ENCODE results near the gene VTA1.
A peak's percentile ranks its signal among the peaks of the same experiment; 100 is the strongest.
"Not testable (repeated sequence)": the region's sequence is repeated elsewhere in the genome, so short reads cannot be mapped to it uniquely, and the experiment has no call there.

The VTA1 gene

DNA sequence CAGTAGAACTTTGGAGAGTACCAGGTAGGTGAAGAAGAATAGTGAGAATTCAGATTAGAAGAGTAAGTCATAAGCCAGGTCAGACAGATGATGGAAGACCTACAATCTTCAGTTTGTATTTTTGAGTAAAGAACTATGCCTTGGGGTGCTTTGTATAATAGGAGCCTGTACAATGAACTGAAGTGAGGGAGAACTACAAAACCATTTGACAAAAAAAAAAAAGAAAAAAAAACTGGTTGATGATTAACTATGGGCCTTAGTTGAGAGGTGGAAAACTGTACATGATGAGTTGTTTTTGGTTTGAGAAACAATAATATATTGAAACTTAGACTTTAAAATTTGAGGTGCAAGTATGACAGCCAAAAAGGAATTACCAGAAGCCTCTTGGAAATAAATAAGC lies 25.7 kb downstream of the VTA1 start:
- DNase-seq = no peak

DNA sequence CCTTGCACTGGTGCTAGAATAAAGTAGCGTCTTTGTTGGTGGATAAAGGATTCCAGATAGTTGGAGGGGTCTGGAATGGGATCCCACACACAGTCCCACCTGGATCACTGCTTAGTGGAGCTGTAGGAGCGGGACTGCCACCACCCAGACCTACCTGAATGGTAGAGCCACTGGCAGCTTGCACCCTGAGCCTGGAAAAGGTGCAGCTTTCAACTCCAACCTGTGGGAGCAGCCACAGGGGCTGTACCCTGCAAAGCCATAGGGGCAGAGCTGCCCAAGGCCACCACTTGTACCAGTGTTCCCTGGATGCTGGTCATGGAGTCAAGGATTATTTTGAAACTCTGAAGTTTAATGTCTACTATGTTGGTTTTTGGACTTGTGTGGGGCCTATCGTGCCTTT lies 26.9 kb downstream of the VTA1 start:
- DNase-seq = no peak

DNA sequence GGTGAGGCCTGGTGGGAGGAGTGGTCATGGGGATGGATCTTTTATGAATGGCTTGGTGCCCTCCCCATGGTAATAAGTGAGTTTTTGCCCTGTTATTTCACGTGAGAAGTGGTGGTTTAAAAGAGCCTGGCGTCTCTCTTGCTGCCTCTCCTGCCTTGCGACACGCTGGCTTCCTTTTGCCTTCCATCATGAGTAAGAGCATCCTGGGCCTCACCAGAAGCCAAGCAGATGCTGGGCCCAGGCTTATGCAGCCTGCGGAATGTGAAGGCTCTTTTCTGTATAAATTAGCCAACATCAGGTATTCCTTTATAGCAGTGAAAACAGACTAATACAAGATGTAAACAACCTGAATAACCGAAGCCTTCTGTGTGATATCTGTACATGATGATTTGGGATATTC lies 27.6 kb downstream of the VTA1 start:
- DNase-seq = no peak

DNA sequence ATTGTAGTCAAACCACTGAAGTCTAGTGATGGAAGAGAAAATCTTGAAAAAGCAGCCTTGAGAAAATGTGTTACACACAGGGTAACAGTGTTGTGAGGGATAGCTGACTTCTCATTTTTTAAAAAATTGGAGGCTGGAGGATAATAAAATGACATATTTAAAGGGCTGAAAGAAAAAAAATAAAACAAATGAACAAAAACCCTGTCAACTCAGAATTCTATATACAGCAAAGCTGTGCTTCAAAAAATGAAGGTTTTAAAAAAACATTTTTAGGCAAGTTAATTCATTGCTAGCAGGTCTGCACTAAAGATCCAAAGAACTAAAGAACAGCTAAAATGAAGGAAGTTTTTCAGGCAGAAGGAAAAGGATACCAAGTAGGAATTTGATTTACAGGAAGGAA lies 31.1 kb downstream of the VTA1 start:
- no peak for DNase-seq

DNA sequence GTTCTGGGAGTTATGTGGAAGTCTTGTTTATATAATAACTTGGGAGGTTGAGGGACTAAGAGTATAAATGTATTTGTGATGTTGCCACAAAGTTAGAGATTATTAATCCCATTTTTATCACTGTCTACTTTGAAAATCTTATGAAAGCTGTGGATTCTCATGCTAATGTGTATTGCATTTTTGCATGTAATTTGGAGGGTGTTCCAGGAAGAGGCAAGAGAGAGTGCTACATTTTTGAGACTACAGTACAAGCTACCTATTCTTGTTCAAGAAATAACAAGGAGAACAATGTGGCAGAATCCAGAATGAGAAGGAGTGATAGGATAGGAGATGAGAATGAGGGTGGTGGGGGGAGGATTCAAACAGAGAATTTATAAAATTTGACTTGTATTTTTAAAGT lies 34.9 kb downstream of the VTA1 start:
- no peak for DNase-seq

DNA sequence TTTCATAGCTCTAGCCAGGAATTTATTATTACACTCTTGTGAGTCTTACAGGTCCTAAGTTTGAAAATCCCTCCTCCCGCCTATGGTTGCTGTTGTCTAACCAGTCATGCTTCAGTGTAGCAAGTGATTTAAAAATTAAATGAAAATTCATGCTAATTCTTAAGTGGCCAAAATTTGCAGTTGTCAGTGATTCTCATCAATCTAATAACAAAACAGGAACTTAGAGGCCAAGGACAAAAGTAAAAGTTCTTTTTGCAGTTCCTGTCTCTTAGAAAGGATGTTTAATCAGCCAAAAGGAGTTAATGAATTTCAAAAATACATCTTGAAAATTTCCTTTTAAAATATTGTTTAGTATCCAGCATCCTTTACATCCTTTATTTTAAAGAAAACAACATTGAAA lies 36.3 kb downstream of the VTA1 start:
- no peak for DNase-seq

DNA sequence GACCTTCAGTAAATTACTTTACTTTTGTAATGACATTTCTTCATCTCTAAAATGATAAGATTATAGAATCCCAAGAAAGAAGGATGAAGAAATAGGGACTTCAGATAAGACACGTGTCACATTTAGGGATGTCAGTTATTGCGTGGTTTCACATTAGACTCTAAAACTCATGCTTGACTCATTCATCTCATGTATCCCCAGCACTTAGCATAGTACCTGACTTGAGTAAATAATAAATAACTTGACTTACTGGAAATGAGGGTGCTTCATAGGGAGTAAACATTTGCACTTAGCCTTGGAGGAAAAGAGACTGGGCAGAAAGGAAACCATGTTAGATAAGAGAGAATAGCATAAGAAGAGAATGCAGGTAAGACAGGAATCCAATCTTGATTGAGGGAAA lies 37.2 kb downstream of the VTA1 start:
- DNase-seq = no peak

DNA sequence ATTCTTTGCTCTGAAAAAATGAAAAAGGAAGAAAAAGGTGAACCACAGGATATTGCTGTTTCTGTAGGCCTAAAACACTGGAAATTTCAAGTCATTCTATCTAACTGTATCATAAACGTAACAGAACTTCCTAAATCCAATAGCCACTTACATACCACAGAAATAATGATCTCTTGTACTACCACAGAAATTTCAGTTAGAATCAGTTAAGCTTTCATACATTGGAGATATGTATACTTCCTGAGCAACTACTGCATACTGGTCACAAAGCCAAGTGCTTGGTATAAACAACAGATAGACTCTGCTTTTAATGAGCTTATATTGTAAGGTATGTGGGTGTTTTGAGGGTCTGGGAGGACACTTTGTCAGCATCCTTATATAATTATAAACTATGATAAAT lies 38.6 kb downstream of the VTA1 start:
- DNase-seq = no peak

DNA sequence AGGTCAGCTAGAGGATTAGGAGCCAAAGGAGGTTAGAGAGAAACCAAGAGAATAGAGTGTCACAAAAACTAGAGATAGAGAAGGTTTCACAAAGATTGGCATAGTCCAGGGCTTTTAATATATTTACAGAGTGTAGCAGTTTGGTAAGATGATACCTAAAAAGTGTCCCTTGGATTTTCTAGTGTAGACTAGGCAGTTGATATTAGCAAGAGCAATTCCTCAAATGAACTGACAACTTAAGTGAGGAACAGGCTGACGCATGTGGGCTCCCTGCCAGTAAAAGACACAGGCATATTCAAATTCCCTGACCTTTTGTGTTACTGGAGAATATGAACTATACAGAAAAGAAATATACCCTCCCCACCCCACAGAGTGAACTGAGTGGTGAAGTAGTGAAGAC lies 40.1 kb downstream of the VTA1 start:
- DNase-seq = no peak

DNA sequence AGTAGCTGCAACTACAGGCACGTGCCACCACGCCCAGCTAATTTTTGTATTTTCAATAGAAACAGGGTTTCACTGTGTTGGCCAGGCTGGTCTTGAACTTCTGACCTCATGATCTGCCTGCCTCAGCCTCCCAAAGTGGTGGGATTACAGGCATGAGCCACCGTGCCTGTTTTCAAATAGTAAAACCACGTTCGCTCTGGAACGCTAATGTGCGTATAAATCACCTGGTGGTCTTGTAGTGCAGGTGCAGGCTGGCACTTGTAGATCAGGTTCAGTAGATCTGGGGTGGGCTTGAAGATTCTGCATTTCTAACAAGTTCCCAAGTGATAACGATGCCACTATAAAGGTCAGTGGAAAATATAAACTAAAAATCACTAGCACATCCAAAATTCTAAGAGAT lies 41.3 kb downstream of the VTA1 start:
- DNase-seq = not testable (repeated sequence)

DNA sequence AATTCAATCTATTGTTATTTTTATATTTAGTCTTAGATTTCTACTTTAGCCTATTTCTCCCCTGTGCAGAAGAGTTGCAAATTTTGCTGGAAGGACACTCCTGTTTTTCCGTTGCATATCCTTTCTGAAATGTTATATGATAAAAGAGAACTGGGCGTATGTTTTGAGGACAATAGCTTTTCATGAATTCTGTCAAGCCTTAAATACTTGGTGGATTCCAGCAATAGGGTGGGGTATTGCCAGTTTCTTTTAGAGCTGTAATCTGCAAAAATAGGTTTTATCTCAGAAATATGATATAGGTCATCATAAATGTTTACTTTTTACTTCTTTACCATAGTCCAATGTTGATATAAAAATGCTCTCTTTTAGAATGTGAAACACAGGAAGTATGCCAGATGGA lies 42.0 kb downstream of the VTA1 start:
- DNase-seq = no peak

DNA sequence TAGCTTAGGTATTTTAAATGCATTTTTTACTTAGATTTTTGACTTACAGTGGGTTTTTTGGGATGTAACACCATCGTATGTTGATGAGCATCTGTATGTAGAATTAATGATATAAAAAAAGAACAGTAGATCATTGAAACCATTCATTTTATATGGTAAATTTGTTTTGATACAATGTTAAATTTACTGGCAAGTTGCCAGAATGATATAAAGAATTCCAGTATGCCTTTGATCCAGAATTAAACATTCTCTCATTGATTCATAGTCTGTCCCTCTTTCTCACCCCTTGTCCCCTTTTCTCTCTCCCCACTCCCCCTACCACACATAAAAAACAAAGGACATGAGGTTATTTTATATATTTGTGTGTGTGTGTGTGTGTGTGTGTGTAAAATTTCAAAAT lies 45.3 kb downstream of the VTA1 start:
- DNase-seq = no peak

DNA sequence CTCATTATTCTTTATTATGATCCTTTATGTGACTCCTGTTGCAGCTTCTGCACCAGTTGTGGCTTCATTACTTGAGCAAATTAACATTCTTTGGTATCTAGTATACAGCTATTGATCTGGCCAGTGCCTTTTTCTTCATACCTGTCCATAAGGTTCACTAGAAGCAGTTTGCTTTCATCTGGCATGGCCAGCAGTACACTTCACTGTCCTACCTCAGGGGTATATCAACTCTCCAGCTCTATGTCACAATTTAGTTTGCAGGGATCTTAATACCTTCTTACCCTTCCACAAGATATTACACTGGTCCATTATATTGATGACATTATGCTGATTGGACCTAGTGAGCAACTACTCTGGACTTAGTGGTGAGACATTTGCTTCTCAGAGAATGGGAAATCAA lies 46.6 kb downstream of the VTA1 start:
- DNase-seq = no peak

DNA sequence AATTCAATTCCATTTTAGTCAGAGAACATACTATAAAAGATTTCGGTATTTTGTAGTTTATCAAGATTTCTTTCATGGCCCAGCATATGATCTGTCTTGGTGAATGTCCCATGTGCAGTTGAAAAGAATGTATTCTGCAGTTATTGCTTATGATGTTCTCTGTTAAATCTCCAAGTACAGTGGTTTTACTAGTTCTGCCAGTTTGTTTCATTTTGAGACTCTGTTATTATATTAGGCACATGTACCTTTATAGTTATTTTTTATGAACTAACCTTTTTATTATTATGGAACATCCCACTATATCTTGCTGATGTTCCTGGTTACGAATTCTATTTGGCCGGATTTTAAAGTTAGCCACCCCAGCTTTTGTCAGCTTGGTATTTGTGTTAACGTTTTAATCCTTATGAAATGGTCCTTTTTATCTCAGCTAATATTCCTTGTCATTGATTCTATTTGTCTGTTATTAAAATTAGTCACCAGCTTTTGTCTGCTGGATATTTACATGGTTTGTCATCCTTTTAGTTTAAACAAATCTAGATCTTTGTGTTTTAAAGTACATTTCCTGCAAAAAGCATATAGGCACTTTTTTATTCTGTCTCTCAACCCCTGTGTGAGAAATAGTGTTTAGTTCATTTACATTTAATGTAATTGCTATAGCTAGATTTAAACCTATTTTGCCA lies 48.9 kb downstream of the VTA1 start:
- no peak for DNase-seq

DNA sequence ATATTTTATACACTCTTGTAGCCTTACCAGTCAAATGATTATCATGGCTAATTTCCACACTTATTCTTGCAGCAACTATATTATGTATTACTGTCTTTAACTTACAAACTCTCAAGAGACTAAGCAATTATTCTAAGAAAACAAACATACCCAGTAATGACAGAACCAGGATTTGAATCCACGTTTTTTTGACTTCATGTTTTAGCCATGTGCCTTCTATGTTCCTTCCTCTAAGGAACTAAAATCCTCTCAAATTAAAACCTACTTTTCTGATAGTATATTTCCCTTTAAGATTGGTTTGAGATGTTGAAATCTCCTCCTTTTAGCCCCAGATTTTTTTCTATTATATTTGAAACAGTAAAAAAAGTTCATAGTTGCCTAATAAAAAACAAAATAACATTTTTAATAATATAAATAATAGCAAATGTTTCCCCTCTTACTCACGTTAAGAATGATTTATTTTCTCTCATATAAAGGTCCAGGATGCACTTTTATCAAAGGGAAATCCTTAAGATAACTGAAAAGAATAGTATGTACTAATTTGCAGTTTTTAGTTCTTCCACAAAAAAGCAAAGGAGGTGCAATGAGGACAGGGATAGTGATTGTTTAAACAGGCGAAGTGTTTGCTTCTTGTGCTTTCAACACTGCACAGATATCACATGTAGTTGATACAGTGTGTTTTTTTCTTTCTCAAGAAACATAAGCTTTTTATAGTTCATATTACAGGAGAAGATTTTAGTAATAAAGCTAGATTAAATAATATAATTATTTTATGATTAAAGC lies 54.0 kb downstream of the VTA1 start:
- no peak for DNase-seq

DNA sequence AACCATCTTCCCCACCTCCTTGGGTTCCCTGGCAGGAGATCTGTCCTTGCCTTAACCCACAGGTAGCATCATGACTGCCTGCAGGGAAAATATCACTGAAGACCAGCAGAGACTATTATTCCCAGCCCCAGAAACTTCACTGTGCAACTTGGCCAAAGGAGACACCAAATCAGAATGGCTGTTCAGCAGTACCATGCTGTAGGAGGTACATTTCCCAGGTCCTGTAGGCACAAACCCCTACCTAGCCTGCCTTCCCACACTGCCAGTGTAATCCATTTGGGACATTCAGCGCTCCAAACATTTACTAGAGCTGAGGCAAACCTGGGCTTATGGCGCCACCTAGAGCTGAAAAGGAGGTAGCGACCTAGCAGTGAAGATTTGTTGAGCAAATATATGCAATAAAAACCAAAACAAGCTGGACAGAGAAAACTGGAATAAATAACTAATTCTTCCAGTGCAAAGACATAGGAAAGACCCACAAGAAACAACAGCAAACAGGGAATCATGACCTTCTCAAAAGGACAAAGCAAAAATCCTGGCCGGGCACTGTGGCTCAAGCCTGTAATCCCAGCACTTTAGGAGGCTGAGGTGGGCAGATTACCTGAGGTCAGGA lies 60.3 kb downstream of the VTA1 start:
- peak; percentile 40 to 53 for DNase-seq

DNA sequence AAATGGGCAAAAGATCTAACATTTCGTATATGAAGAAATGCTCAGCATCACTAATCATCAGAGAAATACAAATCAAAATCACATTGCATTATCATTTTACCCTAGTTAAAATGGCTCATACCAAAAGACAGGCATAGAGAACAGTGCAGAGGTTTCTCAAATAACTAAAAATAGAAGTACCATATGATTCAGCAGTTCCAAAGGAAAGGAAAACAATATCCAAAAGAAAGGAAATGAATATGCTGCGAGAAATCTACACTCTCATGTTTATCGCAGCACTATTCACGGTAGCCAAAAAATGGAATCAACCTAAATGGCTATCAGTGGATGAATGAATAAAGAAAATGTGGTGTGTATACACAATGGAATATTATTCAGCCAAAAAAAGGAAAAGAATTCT lies 63.5 kb downstream of the VTA1 start:
- no peak for DNase-seq

DNA sequence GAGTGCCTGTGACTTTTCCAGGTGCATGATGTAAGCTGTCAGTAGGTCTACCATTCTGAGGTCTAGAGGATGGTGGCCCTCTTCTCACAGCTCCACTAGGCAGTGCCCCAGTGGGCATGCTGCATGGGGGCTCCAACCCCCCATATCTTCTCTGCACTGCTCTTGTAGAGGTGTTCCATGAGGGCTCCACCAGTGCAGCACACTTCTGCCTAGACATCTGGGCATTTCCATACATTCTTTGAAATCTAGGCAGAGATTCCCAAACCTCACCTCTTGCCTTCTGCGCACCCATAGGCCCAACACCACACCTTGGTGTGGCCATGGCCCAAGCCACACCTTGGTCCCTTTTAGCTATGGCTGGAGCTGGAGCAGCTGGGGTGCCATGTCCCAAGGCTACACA lies 66.3 kb downstream of the VTA1 start:
- no peak for DNase-seq

DNA sequence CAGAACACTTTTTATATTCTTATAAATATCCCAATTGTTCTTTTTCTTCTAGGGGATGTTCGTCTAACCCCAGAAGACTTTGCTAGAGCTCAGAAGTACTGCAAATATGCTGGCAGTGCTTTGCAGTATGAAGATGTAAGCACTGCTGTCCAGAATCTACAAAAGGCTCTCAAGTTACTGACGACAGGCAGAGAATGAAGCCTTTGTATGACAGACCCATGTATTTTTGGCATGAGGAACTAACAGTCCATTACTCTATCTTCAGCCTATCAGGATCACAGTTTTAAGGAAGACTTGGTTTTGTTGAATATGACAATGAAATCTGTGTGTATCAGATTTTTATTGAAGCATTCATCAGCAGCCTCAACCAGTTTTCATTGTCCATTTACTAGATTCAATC lies 71.4 kb downstream of the VTA1 start:
- DNase-seq = no peak

DNA sequence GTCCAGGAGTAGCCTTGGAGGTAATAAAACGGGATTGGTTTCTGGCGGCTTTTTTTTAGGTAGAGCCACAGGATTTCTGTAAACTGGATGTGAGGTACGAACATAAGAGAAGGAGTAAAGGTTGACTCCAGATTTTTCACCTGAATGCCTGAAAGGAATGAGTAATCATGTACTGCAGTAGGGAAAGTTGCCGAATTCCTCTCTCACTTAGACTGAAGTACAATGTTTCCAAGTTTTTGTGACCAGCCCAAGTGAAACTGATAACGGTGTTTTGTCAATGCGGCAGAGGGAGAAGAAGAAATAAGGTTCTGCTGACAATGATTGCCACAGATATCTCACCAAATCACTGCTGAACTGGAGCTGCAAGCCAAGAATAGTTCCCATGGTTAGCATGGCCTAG lies 75.0 kb downstream of the VTA1 start:
- no peak for DNase-seq

DNA sequence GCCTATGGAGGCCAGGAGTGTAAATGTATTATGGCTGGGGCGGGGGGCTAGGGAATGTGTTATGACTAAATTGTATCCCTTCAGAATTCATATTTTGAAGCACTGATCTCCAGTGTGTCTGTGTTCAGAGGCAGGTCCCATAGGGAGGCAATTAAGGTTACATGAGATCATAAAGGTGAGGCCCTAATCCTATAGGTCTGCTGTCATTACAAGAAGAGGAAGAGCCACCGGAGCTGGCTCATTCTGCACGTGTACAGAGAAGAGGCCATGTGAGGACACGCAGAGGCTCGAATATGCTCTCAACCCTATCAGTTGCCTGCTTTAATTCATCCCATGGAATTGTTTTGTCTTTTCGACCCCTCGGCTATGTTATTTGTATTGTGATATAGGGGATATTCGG lies 76.9 kb downstream of the VTA1 start:
- DNase-seq = no peak

DNA sequence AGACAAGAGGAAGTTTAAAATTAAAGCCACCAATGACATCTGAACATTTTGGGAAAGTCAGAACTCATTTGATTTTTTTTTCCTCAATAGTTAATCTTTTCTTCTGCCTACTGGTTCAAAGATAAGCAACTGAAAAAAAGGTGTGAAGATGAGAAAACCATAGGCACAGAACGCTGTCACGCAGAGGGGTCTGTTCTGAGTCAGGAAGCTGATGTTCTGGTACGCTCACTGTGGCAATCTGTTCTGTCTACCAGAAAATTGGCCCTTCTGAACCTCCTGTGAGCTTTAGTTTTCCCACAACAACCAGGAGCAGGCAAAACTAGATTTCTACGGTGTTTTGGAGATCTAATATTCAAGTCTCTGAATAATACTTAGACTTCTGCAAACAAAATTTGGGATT lies 78.1 kb downstream of the VTA1 start:
- no peak for DNase-seq

DNA sequence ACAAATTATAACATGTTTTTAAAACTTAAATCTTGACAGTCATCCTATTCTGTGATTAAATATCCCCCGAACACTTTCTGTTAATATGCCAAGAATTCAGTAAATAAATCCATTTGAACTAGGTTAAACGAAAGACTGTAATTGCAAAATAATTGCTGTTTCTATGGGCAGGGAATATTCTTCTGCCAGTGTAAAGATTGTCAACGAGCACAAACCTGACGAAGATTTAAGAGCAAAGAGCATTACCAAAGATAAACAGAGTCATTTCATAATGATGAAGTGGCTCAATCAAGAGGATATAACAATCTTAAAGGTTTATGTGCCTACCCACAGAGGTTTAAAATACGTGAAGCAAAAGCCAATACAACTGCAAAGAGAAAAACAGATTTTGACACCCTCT lies 78.5 kb downstream of the VTA1 start:
- no peak for DNase-seq

DNA sequence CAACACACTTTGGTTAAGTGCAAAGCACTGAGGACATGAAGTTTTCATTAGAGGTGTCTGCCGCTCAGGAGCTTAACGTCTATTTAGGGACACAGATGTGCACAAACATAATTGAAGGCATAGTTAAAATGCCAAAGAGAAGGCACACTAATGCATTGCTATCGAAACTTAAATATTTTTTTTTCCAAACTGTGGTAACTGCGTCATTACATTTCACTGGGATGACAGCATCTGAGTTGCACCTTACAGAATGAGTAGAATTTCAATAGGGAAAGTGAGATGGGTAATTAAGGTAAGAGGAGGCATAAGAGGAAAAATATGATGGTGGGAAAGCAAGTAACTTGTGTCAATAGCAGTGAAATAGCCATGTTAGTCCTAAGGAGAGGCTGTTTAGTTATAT lies 79.7 kb downstream of the VTA1 start:
- DNase-seq = no peak
